ENCODE data around the gene TMLHE. TPM values are rescaled to one million over a fixed set of nuclear protein-coding genes. Genes with fewer than 3 reads are reported as not detected.
"Not testable (repeated sequence)": the region's sequence is repeated elsewhere in the genome, so short reads cannot be mapped to it uniquely, and the experiment has no call there.

Gene TMLHE
- total RNA-seq, 2 donors from 2014 or later = 25.7 to 26.8 TPM

DNA sequence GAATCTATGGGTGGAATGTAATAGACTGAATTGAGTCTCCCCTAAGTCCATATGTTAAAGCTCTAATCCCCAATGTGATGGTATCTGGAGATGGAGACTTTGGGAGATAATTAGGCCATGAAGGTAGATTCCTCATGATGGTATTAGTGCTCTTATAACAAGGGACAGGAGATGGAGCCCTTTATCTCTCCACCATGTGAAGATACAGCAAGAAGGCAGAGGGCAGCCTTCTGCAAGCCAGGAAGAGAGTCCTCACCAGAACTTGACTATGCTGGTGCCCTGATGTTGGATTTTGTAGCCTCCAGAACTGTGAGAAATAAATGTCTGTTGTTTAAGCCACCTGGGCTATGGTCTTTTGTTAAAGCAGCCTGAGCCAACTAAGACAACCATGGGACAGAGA lies 78.0 kb downstream of the TMLHE start:
- no peak for DNase-seq
- ATAC-seq = no peak
- intact Hi-C loops (cut with DNase I, micrococcal nuclease) = no loop called here

- intact Hi-C loops (cut with DNase I, micrococcal nuclease); ATAC-seq; DNase-seq: not testable (repeated sequence)
Measured at GRCh38 chrX:155527023-155527422, 85.7 kb downstream of the TMLHE start.

GRCh38 chrX:155514225-155514624 lies 98.5 kb downstream of the TMLHE start:
- DNase-seq (no peak), ATAC-seq (no peak)
- intact Hi-C loops (cut with DNase I, micrococcal nuclease) = no loop called here

- intact Hi-C loops (cut with DNase I, micrococcal nuclease) = no loop called here
Measured at GRCh38 chrX:155505296-155505695, 107.5 kb downstream of the TMLHE start.

GRCh38 chrX:155495134-155495533 lies 117.6 kb downstream of the TMLHE start:
- ATAC-seq; DNase-seq; intact Hi-C loops (cut with DNase I, micrococcal nuclease): not testable (repeated sequence)

More at GRCh38 chrX:155505296-155505695, 107.5 kb downstream of the TMLHE start:
- no peak for ATAC-seq
- no peak for DNase-seq

GRCh38 chrX:155491421-155491820 lies 121.3 kb downstream of the TMLHE start:
- DNase-seq; ATAC-seq; intact Hi-C loops (cut with DNase I, micrococcal nuclease): not testable (repeated sequence)

DNA sequence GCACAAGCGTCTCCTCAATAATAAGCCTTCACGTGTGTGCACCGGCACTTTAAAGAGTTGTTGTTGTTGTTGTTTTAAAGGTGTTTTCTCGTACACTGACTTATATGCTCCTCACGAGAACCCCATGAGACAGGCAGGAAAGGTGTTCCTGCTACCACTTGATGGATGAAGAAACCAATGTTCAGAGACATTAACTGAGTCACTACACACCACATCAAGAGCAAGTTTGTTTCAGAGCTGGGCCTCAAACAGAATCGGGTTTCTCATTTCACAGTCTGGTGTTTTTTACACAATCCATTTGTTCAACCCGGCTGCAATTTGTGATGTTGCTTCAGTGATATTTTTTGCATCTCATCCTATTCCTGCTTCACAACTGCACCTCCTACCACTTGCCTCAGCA lies 135.6 kb downstream of the TMLHE start:
- DNase-seq; intact Hi-C loops (cut with DNase I, micrococcal nuclease); ATAC-seq: not testable (repeated sequence)

- ATAC-seq; intact Hi-C loops (cut with DNase I, micrococcal nuclease); DNase-seq: not testable (repeated sequence)
Measured at GRCh38 chrX:155466269-155466938, 146.3 kb downstream of the TMLHE start.

DNA sequence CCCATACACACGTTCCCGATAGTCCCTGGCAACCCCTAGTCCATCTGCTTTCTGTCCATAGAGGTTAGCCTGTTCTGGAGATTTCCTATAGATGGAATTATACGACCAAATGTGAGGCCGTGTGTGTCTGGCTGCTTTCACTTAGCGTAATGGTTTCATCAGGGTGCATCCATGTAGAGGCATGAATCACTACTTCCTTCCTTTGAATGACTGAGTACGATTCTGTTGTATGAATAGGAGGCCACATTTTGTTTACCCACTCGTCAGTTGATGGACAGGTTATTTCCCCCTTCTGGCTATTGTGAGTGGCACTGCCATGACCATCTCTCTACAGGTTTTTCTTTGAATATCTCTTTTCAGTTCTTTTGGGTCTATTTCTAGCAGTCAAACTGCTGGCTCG lies 152.3 kb downstream of the TMLHE start:
- intact Hi-C loops (cut with DNase I, micrococcal nuclease); ATAC-seq: not testable (repeated sequence)

GRCh38 chrX:155458471-155458870 lies 154.3 kb downstream of the TMLHE start, which contains the start of gene F8A3:
Gene F8A3 (minus strand): TSS chrX:155458620. CDS start chrX:155458600, 20 bp downstream.
- peak; percentile 89 for ATAC-seq
- DNase-seq; intact Hi-C loops (cut with DNase I, micrococcal nuclease): not testable (repeated sequence)

More for the DNA sequence above, 152.3 kb downstream of the TMLHE start:
- DNase-seq = not testable (repeated sequence)

- ATAC-seq = peak; percentile 75
- intact Hi-C loops (cut with DNase I, micrococcal nuclease); DNase-seq: not testable (repeated sequence)
Measured at GRCh38 chrX:155457761-155458447, 154.8 kb downstream of the TMLHE start.

GRCh38 chrX:155441097-155441496 lies 171.7 kb downstream of the TMLHE start:
- no peak for DNase-seq
- intact Hi-C loops (cut with DNase I, micrococcal nuclease) = no loop called here
- ATAC-seq = no peak

Small RNAs within 50 kb of the gene (microRNA-seq; reads per million reads assigned to microRNA genes)
- 0 reads per million in 2 donors for gene MIR1184-3

Other genes starting within 250 kb of the TMLHE start
- not detected for gene F8A2, start 230.9 kb downstream of the TMLHE start, total RNA-seq
- 10 to 100 TPM; 10.7 to 11.4 TPM for gene F8A3, start 154.3 kb downstream of the TMLHE start, total RNA-seq
- gene SPRY3, start 366 bp downstream of the TMLHE start, total RNA-seq = 1 to 10 TPM; 1.1 to 1.4 TPM